ENCODE measurements around the gene DNAH1.

- peak; percentile 97 to 99 (median 99) for TF ChIP-seq CTCF (IDR thresholded peaks at IDR 0.05)
- TF ChIP-seq POLR2A (IDR thresholded peaks at IDR 0.05), result no peak
- no peak for TF ChIP-seq POLR2AphosphoS5 (IDR thresholded peaks at IDR 0.05)
Measured at GRCh38 chr3:52446631-52447511, 130.8 kb downstream of the DNAH1 start.
